IMR-90 (cell line): ENCODE results near the gene MAML2. TPM values are rescaled to one million over a fixed set of nuclear protein-coding genes. Genes with fewer than 3 reads are reported as not detected.

Experiments used
- polyA plus RNA-seq, 3 experiments: library from polyadenylated mRNA; depleted of rRNA; stranded (reverse); fragments of >200 nt; gene quantifications; 2 replicates each; pipeline ENCODE4 v1.2.3, GENCODE V29; 2012; ENCODE audit warnings: low replicate concordance in 1 of 3
- total RNA-seq: library from RNA; depleted of rRNA; stranded (reverse); fragments of >200 nt; gene quantifications from 2 replicates; pipeline ENCODE4 v1.2.3, GENCODE V29; 2012
- TF ChIP-seq, protein P1 (sequence below): conservative IDR thresholded peaks from 2 replicates; pipeline ENCODE4 v1.5.1; 2012; ENCODE audit warnings: mild to moderate bottlenecking, low read depth, low read length, improper control_type of control experiment

The MAML2 gene
- total and polyA plus RNA-seq, 2 of the 4 experiments (the other 2 are of a cell fraction): 15.0 to 19.5 TPM

- TF ChIP-seq, protein P1, sequence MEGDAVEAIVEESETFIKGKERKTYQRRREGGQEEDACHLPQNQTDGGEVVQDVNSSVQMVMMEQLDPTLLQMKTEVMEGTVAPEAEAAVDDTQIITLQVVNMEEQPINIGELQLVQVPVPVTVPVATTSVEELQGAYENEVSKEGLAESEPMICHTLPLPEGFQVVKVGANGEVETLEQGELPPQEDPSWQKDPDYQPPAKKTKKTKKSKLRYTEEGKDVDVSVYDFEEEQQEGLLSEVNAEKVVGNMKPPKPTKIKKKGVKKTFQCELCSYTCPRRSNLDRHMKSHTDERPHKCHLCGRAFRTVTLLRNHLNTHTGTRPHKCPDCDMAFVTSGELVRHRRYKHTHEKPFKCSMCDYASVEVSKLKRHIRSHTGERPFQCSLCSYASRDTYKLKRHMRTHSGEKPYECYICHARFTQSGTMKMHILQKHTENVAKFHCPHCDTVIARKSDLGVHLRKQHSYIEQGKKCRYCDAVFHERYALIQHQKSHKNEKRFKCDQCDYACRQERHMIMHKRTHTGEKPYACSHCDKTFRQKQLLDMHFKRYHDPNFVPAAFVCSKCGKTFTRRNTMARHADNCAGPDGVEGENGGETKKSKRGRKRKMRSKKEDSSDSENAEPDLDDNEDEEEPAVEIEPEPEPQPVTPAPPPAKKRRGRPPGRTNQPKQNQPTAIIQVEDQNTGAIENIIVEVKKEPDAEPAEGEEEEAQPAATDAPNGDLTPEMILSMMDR: peak; percentile 41
These were observed 187.2 kb downstream of the MAML2 start (continued) for GRCh38 chr11:96155627-96156378.
